Skeletal muscle tissue (tissue), 4 donors: Measurements from ENCODE around the gene PPTC7. TPM values are rescaled to one million over a fixed set of nuclear protein-coding genes. Genes with fewer than 3 reads are reported as not detected.
"Not testable (repeated sequence)": the region's sequence is repeated elsewhere in the genome, so short reads cannot be mapped to it uniquely, and the experiment has no call there.

Source experiments
- H3K27ac ChIP-seq: one replicate; pipeline ENCODE4 v1.7.0; 2013; ENCODE audit warnings: mild to moderate bottlenecking, low read depth, low read length, inconsistent platforms
- H3K27me3 ChIP-seq, 3 donors: one replicate each; pipeline ENCODE4 v1.7.0; 2013; ENCODE audit warnings: low read length in 3 of 3; ENCODE audit not compliant: control insufficient read depth in 3 of 3, insufficient read depth in 3 of 3
- H3K36me3 ChIP-seq, 3 donors: one replicate each; pipeline ENCODE4 v1.7.0; 2013; ENCODE audit warnings: low read length in 3 of 3; ENCODE audit not compliant: control insufficient read depth in 3 of 3, insufficient read depth in 3 of 3
- H3K4me1 ChIP-seq, 3 donors: one replicate each; pipeline ENCODE4 v1.7.0; 2013; ENCODE audit warnings: low read length in 3 of 3, mild to moderate bottlenecking in 3 of 3; ENCODE audit not compliant: control insufficient read depth in 3 of 3, insufficient read depth in 3 of 3
- H3K4me3 ChIP-seq, 3 donors: one replicate each; pipeline ENCODE4 v1.7.0; 2013; ENCODE audit warnings: low read length in 3 of 3
- H3K9ac ChIP-seq, 3 donors: one replicate each; pipeline ENCODE4 v1.7.0; 2013; ENCODE audit warnings: low read length in 3 of 3, mild to moderate bottlenecking in 3 of 3, moderate library complexity in 2 of 3, low read depth in 1 of 3
- H3K9me3 ChIP-seq, 3 donors: one replicate each; pipeline ENCODE4 v1.7.0; 2013; ENCODE audit warnings: low read length in 3 of 3; ENCODE audit not compliant: control insufficient read depth in 3 of 3
- total RNA-seq: library from RNA; depleted of rRNA; stranded (reverse); fragments of >200 nt; gene quantifications from one replicate; pipeline ENCODE4 v1.2.3, GENCODE V29; 2014
- donor health status: Osteomylitis.

PPTC7 gene
- total RNA-seq, 1 donor from 2014 or later, result 6.3 TPM

DNA sequence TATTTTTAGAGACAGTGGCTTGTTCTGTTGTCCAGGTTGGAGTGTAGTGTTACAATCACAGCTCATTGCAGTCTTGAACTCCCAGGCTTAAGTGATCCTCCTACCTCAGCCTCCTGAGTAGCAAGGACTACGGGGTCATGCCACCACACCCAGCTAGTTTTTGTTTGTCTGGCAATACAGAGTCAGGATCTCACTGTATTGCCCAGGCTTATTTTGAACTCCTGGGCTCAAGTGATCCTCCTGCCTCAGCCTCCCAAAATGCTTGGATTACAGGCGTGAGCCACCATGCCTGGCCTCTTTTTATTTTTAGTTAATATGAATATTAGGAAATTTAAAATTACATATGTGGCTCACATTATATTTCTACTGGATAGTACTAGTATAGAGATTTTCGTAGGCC is 28.9 kb downstream of the PPTC7 start:
- peaks cover 19 to 40% (median 38%) of the 10 kb centered on the region in 3 donors for H3K4me1 ChIP-seq
- H3K27ac ChIP-seq, result no peak overlapping the region
- no peaks in the 10 kb centered on the region for H3K27me3 ChIP-seq
- no peak overlapping the region for H3K9ac ChIP-seq
- H3K9me3 ChIP-seq, result no peaks in the 10 kb centered on the region
- H3K36me3 ChIP-seq, result peaks cover 0 to 8% (median 4%) of the 10 kb centered on the region in 3 donors
- no peak overlapping the region for H3K4me3 ChIP-seq

DNA sequence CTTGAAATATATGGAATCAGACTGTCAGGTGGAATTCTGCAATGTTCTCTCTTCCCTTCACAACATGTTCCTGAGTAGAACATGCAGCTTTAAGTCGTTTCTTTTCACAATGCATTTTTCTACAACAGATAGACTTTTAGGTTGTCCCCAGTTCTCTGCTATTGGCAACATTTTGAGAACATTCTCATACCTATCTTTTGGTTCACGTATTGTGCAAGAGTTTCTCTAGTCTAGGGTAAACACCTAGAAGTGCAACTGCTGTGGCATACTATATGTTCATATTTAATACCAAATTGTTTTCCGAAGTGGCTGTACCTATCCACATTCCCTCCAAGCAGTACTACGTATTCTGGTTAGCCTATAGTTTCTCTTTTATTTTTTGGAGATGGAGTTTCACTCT is 32.1 kb downstream of the PPTC7 start:
- Histone ChIP-seq H3K9ac (no peak overlapping the region), H3K4me1 (peaks cover 30 to 52% (median 42%) of the 10 kb centered on the region in 3 donors), H3K27me3 (no peaks in the 10 kb centered on the region), H3K9me3 (no peaks in the 10 kb centered on the region), H3K4me3 (no peak overlapping the region), H3K27ac (no peak overlapping the region), H3K36me3 (peaks cover 0 to 8% (median 4%) of the 10 kb centered on the region in 3 donors)

DNA sequence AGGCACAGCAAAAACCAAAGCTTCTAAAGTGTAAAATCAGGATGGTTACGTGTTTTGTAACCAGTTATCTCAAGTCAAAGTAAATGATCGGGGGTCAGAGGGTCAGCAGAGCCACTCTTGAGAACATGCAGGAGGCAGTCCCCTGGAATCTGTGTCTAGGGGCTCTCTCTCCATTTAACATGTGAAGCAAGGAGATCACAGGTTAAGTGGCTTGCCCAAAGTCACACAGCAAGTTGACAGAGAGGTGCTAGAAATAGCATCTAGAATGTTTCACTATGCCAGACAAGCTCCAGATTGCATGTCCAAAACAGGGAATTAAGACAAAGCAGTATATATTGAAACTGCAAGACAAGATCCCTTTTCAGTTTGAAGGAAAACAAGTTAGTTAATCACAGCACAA is 33.4 kb downstream of the PPTC7 start:
- Histone ChIP-seq H3K4me1 (peaks cover 33 to 45% (median 38%) of the 10 kb centered on the region in 3 donors), H3K4me3 (no peak overlapping the region), H3K36me3 (peaks cover 4 to 15% (median 7%) of the 10 kb centered on the region in 3 donors), H3K27me3 (no peaks in the 10 kb centered on the region), H3K27ac (peak overlapping the region; percentile 45), H3K9ac (peak overlapping the region in 1 of 3 donors; percentile 55), H3K9me3 (no peaks in the 10 kb centered on the region)

DNA sequence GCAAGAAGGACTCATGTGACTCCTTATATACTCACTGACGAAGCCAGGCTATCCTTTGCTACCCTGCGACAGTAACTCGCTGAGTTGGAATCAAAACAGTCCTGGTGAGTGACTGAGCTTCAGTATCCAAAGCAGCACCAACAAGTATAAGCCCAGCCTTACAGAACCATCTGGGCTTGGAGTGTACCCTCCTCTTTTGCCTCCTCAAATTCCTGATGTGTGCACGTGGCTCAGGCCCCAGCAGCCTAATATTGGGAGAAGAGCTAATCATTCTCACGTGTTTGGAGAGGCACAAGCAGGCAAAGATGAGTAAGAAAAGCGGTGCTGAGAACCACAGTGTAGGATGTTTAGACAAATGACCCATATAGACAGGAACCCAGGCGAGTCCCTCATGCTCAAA is 34.4 kb downstream of the PPTC7 start:
- Histone ChIP-seq H3K9ac (peak overlapping the region in 1 of 3 donors; percentile 55), H3K4me1 (peaks cover 37 to 51% (median 44%) of the 10 kb centered on the region in 3 donors), H3K36me3 (peaks cover 4 to 15% (median 7%) of the 10 kb centered on the region in 3 donors), H3K9me3 (no peaks in the 10 kb centered on the region), H3K4me3 (peak overlapping the region in 1 of 3 donors; percentile 2), H3K27ac (peak overlapping the region; percentile 49), H3K27me3 (no peaks in the 10 kb centered on the region)

DNA sequence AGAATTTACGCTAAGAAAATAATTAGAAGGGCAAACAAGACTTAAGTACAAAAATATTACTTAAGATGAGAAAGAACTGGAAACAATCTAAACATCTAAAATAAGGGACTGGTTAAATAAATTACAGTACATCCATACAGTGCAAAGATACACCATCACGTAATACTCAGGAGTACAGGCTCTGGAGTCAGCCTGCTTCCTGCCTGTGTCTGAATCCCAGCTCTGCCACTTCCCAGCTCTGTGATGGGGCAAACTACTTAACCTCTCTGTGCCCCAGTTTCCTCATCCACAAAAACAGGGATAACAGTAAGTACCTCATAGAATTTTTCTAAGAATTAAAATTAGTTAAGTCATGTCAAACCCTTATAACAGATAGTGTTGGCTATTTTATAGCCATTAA is 36.0 kb downstream of the PPTC7 start:
- H3K9me3 ChIP-seq, result no peaks in the 10 kb centered on the region
- no peak overlapping the region for H3K4me3 ChIP-seq
- peaks cover 4 to 15% (median 7%) of the 10 kb centered on the region in 3 donors for H3K36me3 ChIP-seq
- H3K4me1 ChIP-seq, result peaks cover 51 to 61% (median 52%) of the 10 kb centered on the region in 3 donors
- no peaks in the 10 kb centered on the region for H3K27me3 ChIP-seq
- peak overlapping the region; percentile 14 for H3K27ac ChIP-seq
- peak overlapping the region in 1 of 3 donors; percentile 46 for H3K9ac ChIP-seq

DNA sequence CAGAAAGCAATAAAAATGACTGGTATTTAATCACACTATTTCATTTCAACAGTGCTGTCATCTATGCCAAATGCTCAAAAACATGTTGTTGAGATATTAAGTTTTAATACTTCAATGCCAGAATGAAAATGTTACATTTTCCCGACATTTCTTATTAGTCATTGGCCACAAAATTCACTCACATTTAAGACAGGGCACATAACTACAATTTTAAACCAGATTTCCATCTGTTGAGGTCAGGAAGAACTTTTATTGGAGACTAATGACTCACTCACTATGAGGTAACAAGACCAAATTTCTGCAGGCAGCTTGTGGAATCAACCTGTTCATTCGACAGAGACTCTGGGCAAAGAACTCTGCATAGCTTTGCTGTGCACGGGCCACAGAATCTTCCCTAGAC is 36.8 kb downstream of the PPTC7 start:
- Histone ChIP-seq H3K36me3 (peaks cover 0 to 12% (median 7%) of the 10 kb centered on the region in 3 donors), H3K27me3 (no peaks in the 10 kb centered on the region), H3K27ac (peak overlapping the region; percentile 14), H3K4me1 (peaks cover 46 to 57% (median 53%) of the 10 kb centered on the region in 3 donors), H3K4me3 (peak overlapping the region in 1 of 3 donors; percentile 45), H3K9ac (peak overlapping the region in 2 of 3 donors; percentile 33 to 46), H3K9me3 (no peaks in the 10 kb centered on the region)

DNA sequence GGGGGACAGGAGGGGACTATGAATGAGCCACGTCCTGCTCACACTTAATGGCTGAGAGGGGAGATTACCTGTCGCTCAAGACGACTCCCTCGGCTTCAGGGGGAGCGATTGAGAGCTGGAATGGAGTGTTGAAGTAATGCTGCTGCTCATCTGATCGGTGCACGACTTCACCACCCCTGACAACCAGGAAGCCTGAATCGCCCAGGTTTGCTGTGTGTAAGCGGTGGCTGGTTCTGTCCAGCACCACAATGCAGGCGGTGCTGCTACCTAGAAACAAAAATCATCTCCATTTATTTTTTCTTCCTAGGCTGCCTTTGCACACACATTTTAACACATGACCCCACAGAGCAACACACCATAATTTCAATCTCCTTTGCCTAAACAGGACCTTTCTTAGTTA is 37.3 kb downstream of the PPTC7 start:
- H3K9ac ChIP-seq, result peak overlapping the region in 1 of 3 donors; percentile 26
- H3K27me3 ChIP-seq, result no peaks in the 10 kb centered on the region
- H3K36me3 ChIP-seq, result peaks cover 0 to 9% (median 7%) of the 10 kb centered on the region in 3 donors
- H3K4me3 ChIP-seq, result no peak overlapping the region
- H3K27ac ChIP-seq, result peak overlapping the region; percentile 14
- H3K9me3 ChIP-seq, result no peaks in the 10 kb centered on the region
- peaks cover 42 to 53% (median 53%) of the 10 kb centered on the region in 3 donors for H3K4me1 ChIP-seq

DNA sequence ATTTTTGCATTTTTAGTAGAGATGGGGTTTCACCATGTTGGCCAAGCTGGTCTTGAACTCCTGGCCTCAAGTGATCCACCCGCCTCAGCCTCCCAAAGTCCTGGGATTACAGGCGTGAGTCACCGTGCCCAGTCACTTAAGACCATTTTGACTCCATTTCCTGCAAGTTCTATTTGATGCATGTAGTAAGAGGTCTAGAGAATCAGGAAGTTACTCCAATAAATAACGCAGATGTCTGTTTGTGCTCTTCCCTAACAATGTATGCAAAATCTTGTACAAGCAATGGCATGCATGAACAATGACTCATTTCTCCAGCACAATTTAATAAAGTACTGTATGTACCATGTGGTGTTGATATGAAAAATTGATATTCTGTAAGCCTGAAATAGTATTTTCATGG is 37.9 kb downstream of the PPTC7 start:
- not testable (repeated sequence) for H3K4me3 ChIP-seq, H3K36me3 ChIP-seq
- peak overlapping the region; percentile 14 for H3K27ac ChIP-seq

DNA sequence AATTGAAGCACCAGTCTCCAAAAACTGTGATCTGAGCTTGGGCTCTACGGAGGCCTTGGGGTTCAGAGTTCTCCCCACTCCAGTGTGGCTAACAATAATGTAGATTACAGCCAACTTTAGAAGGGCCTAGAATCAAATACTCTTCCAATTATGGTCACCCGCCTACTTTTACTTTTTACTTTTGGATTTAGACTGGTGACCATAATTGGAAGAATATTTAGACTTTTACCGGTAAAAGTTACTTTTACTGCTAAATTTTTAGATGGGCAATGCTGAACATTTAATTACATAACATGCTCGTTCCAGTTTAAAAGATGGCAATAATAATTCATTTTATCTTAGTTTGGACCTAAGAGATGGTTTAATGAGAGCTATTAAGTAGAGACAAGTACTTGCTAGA is 39.2 kb downstream of the PPTC7 start:
- H3K9me3 ChIP-seq, result no peaks in the 10 kb centered on the region
- peaks cover 2 to 13% (median 7%) of the 10 kb centered on the region in 3 donors for H3K36me3 ChIP-seq
- H3K27ac ChIP-seq, result peak overlapping the region; percentile 81
- H3K9ac ChIP-seq, result peak overlapping the region in 2 of 3 donors; percentile 41 to 69
- H3K4me1 ChIP-seq, result peaks cover 51 to 58% (median 56%) of the 10 kb centered on the region in 3 donors
- H3K27me3 ChIP-seq, result no peaks in the 10 kb centered on the region
- H3K4me3 ChIP-seq, result peak overlapping the region in 2 of 3 donors; percentile 6 to 46

More for the DNA sequence above, 37.9 kb downstream of the PPTC7 start:
- H3K9ac ChIP-seq, H3K9me3 ChIP-seq, H3K27me3 ChIP-seq: not testable (repeated sequence)
- H3K4me1 ChIP-seq, result peaks cover 45 to 58% (median 54%) of the 10 kb centered on the region in 3 donors

DNA sequence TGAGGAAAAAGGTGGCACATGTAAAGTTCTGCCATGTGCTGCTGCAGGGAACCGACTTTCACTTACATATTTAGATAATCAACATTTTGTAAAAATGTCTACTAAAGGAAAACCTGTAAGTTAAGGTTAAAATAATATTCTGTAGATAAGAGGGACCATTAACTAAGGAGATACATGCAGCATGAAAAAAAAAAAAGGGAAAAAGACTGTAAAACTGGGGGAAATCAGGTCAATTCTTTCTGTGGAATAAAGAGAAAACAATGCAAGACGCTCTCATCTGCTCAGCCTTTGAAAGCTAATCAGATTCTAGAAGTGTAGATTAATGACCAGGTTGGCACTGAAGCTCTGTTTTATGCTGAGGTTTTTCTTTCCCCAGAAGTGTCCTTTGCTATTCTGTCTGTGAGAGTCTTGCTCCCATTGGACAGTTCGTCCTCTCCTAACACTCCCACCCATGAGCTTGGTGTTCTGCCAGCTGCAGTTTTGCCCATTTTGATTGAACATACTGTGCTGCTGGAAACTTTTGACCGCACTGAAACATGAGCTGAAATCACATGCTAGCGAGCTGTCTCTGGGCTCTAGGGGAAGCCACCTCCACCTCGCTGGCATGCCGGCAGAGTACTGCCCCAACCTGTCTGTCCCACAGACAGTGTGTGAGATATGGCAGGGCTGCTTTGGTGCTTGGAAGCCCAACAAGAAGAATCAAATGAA is 39.7 kb downstream of the PPTC7 start:
- no peaks in the 10 kb centered on the region for H3K9me3 ChIP-seq
- H3K36me3 ChIP-seq, result peaks cover 2 to 18% (median 7%) of the 10 kb centered on the region in 3 donors
- peak overlapping the region; percentile 5 to 46 (median 6) for H3K4me3 ChIP-seq
- H3K9ac ChIP-seq, result peak overlapping the region; percentile 41 to 69 (median 65)
- H3K4me1 ChIP-seq, result peaks cover 51 to 58% (median 56%) of the 10 kb centered on the region in 3 donors
- peak overlapping the region; percentile 81 for H3K27ac ChIP-seq
- H3K27me3 ChIP-seq, result no peaks in the 10 kb centered on the region
